HG03064 (cell line): Measurements from ENCODE around the gene TMA7.

Experiments used
- ATAC-seq: cut with Tn5 transposase; IDR thresholded peaks from one replicate; pipeline ENCODE4 v1.9.1; 2021; ENCODE audit warnings: low read depth; ENCODE audit not compliant: unreplicated experiment

The TMA7 gene

GRCh38 chr3:48408823-48409281 is 31.2 kb upstream of the TMA7 start:
- ATAC-seq = no peak

GRCh38 chr3:48409291-48410201 is 30.5 kb upstream of the TMA7 start:
- ATAC-seq = no peak

- ATAC-seq = no peak
Observed at GRCh38 chr3:48410205-48411040, 29.6 kb upstream of the TMA7 start.

- ATAC-seq = no peak
Observed at GRCh38 chr3:48411041-48411588, 28.9 kb upstream of the TMA7 start.

DNA sequence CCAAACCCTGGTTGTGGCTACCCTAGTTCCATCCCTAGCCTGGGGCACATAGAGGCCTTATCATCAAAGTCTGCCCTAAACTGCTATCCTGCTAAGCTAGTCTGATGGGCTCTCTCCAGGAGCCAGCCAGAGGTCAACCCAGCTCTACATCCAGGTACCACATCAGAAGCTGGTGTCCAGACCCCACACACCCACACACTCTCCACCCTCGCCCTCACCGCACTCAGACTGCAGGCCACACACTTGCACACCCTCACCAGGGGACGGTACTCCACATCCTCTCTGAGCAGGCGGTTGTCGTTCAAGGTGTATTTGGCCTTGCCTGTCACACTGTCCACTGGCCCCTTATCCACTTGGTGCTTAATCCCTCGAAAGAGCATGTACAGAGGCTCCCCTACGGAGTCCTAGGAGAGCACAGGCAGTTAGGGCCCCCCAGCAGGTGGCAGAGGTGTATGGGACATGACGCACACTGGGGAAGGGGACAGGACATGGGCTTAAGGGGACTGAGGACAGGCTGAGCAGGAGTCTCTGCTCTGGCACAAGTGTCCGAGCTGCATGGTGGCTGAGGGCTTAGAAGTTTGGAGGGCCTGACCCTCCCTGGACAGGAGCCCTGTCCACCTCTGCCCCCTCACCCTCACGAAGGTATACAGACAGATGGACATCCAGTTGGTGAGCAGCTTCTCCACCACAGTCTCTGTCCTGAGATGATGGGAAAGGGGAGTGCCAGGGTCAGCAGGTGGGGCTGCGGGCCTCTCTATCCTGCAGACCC is 28.3 kb upstream of the TMA7 start:
- ATAC-seq = no peak

DNA sequence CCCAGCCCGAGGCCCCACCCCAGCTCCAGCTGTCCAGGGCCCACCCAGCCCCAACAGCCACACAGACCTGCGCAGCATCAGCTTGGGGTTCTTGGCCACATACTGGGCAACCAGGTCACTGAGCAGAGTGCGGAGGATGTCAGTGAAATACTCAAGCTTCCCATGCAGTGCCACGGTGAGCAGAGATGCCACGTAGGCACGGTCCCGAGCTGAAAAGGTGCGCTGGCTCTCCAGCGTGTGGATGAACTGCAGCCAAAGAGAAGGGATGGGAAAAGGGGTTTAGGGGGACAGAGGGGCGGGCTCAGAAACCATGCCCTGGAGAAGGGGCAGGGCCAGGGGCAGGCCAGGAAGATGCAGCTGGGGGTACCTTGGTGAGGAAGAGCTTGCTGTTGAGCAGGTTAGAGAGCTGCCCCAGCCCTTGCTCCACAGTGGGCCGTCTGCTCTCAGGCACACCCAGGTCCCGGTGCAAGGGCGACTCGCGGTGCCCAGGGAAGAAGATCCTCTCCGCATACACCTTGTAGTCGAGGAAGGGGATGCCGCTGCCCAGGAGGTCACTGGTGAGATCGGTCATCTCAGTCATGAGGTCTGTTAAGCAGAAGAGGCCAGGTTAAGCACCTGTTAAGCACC is 27.6 kb upstream of the TMA7 start:
- ATAC-seq = no peak

GRCh38 chr3:48413086-48413485 is 27.0 kb upstream of the TMA7 start:
- ATAC-seq = no peak

DNA sequence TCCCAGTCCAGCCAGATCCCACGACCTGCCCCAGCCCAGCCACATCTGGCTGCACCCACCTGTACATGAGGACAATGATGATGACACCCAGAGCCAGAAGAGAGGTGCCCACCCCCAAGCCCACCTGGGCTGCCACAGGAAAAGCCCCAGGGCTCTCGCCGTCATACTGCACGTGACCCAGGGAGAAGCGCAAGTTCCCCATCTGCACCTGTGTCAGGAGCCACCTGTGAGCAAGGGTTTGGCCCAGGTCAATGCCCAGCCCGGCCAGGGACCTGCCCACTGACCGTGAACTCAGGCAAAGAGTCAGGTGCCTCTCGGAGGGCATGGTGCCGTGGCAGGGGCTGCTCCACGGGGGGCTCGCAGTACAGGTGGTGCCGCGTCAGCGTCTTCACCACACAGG is 26.4 kb upstream of the TMA7 start:
- no peak for ATAC-seq

GRCh38 chr3:48414376-48415250 is 25.4 kb upstream of the TMA7 start:
- ATAC-seq = no peak

DNA sequence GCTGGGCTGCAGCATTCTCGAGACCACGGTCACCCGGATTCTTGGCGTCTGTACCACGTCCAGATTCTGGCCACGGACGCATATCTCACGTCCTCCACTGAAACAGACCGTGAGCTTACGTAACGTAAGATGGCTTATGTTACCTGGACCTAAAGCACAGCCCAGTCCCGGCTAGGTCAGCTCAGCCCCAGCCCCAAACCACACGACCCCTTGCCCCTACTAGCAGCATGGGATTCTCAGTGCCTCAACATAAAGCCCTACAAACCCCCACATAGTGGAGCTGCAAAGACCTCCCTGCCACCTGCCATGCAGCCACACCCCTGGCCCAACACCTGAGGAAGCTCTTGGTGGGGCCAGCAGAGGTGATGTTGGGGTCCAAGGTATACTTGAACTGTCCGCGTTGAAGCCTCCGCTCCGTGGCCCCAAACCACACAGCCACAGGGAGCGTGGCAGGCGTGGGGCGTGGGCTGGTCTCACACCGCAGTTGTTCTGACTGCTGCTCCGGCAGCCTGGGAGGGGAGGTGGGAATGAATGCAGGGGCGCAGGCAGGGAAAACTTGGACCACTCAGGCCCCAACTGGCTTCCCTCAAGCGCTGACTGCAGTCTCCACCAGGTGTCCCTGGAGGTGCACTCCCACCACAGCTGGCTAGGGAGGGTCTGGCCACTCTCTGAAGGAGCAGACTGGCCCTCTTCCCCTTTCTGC is 24.7 kb upstream of the TMA7 start:
- no peak for ATAC-seq

GRCh38 chr3:48416091-48416505 is 24.0 kb upstream of the TMA7 start:
- ATAC-seq = no peak

GRCh38 chr3:48416546-48416945 is 23.5 kb upstream of the TMA7 start:
- no peak for ATAC-seq

GRCh38 chr3:48417529-48418108 is 22.4 kb upstream of the TMA7 start:
- ATAC-seq = no peak

- no peak for ATAC-seq
Observed at GRCh38 chr3:48418140-48418539, 21.9 kb upstream of the TMA7 start.

GRCh38 chr3:48418651-48419050 is 21.4 kb upstream of the TMA7 start:
- ATAC-seq = no peak

GRCh38 chr3:48419149-48419548 is 20.9 kb upstream of the TMA7 start:
- no peak for ATAC-seq

- no peak for ATAC-seq
Observed at GRCh38 chr3:48419597-48419996, 20.5 kb upstream of the TMA7 start.

DNA sequence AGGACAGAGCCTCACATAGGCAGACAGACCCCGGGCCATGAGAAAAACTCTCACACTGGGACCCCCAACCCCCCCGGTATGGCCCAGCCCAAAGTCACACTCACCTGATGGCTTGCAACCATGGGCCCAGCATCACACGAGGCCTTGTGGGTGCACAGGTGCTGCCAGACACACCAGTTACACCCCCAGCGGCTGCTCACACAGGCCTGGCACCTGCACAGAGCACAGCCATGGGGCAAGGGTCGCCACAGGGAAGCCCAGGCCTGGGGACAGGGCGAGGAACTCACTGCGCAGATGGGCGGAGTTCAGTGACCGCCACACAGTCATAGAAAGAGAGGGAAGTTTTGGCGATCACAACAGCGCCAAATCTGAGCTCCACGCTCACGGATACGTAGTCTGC is 19.5 kb upstream of the TMA7 start:
- ATAC-seq = no peak
